ENCODE measurements around the gene TMEM82.

The TMEM82 gene

DNA sequence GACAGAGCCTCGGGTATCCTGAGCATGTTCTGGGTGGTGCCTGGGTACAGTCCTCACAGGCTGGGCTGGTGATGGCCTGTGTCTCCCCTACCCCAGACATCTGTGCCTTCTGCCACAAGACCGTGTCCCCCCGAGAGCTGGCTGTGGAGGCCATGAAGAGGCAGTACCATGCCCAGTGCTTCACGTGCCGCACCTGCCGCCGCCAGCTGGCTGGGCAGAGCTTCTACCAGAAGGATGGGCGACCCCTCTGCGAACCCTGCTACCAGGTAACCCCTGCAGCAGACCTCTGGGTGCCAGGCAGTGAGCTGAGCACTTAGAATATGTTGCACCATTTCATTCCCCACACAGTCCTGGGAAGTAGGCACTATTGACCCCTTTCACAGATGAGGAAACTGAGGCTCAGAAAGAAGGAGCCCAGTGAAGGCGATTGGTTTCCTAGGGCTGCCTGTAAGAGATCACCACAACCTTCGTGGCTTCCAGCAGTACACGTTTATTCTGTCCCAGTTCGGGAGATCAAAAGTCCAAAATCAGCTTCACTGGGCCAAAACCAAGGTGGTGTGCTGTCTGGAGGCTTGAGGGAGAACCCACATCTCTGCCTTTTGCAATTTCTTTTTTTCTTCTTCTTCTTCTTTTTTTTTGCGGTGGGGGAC, 28.1 kb downstream of the TMEM82 start:
- DNase-seq (ENCODE audit: insufficient read length, low spot score) (no peak), FAIRE-seq (no peak)
- TF ChIP-seq TAF1 (IDR thresholded peaks at IDR 0.05; ENCODE audit: low read depth, low read length) (no peak), POLR2A (IDR thresholded peaks at IDR 0.05; ENCODE audit: low read depth, low read length) (no peak), PAX5 (IDR thresholded peaks at IDR 0.05; ENCODE audit: insufficient read depth, low read length, severe bottlenecking) (no peak), POLR2AphosphoS5 (IDR thresholded peaks at IDR 0.05; ENCODE audit: low read depth, low read length) (no peak), SPI1 (IDR thresholded peaks at IDR 0.05; ENCODE audit: low read depth, low read length) (no peak), POU2F2 (IDR thresholded peaks at IDR 0.05; ENCODE audit: low read depth, low read length) (no peak)

DNA sequence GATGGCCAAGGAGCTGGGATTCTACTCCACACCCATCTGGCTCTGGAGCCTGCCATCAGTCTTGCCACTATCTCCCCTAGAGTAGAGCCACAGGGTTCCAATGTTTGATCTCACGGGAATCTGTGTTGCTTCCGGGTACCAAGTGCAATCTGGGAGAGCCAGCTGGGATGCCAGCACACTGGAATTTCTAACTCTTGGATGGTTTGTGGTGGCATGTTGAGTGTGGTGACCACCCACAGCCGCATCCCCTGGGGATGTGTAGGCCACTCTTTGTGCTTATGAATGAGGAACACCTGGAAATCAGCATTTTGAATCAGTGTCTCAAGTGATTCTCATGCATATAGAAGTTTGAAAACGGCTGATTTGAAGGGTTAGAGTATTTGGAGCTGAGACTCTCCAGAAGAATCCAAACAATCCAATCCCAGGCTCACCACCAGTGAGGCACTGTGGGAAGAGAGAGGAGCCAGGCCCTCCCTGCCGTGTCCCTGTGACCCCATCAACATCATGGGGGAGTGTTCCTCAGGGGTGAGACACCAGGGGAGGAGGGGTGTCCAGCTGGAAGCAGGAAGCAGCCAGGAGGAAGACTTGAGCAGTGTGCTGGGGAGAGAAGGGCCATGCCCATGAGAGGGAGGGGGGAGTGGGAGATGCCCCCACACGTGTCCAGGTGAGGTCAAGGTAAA, 29.7 kb downstream of the TMEM82 start:
- no peak for FAIRE-seq
- TF ChIP-seq TAF1 (IDR thresholded peaks at IDR 0.05; ENCODE audit: low read depth, low read length) = no peak
- TF ChIP-seq POLR2A (IDR thresholded peaks at IDR 0.05; ENCODE audit: low read depth, low read length) = no peak
- no peak for TF ChIP-seq PAX5 (IDR thresholded peaks at IDR 0.05; ENCODE audit: insufficient read depth, low read length, severe bottlenecking)
- no peak for TF ChIP-seq POLR2AphosphoS5 (IDR thresholded peaks at IDR 0.05; ENCODE audit: low read depth, low read length)
- no peak for TF ChIP-seq POU2F2 (IDR thresholded peaks at IDR 0.05; ENCODE audit: low read depth, low read length)
- TF ChIP-seq SPI1 (IDR thresholded peaks at IDR 0.05; ENCODE audit: low read depth, low read length) = no peak
- DNase-seq (ENCODE audit: insufficient read length, low spot score) = no peak

DNA sequence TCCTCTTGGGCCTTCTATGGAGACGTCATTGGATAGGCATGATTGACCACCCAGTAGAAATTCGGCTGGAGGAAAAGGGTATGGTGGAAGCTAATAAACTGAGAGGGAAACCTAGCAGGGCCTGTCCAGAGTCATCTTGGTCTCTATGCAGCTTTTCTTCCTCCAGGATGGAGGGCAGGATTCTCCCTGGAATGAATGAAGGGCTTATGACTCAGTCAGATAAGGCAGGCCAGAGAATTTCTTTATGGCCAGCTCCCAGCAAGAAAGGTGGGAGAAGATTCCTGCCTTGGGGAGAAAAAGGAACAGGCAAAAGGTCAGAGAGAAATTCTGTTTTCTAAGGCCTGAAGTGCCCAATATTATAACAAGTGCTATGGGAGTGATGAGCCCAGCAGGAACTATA, 33.4 kb downstream of the TMEM82 start:
- no peak for FAIRE-seq

DNA sequence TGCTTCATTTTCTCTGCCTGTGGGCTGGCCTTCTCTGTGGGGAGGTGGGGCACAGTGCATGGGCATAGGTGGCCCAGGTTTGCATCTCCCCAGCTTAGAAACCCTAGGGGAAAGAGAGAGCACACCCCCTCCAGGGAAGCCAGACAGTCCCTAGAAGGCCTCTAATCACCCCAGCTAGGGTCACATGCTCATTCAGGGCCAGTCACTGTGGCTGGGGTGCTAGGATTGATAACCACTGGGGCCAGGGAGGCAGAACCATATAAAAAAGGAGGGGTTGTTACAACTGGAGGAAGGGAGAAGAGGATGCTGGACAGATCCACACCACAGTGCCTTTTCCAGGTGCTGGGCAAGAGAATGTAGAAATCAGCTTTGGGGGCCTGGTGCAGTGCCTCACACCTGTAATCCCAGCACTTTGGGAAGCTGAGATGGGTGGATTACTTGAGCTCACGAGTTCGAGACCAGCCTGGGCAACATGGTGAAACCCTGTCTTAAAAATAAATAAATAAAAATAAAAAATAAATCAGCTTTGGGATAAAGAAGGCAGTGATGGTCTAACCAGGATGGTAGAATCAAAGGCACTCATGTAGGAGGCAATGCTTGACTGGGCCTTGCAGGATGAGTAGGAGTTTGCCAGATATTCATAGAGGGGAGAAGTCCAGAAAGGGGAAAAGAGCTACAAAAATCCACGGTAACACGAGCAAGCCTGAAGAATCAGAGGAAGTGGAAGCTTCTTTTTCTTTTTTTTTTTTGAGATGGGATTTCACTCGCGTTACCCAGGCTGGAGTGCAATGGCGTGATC, 35.8 kb downstream of the TMEM82 start:
- FAIRE-seq (no peak), DNase-seq (ENCODE audit: insufficient read length, low spot score) (no peak)
- TF ChIP-seq PAX5 (IDR thresholded peaks at IDR 0.05; ENCODE audit: insufficient read depth, low read length, severe bottlenecking) = no peak
- no peak for TF ChIP-seq SPI1 (IDR thresholded peaks at IDR 0.05; ENCODE audit: low read depth, low read length)
- no peak for TF ChIP-seq TAF1 (IDR thresholded peaks at IDR 0.05; ENCODE audit: low read depth, low read length)
- TF ChIP-seq POLR2A (IDR thresholded peaks at IDR 0.05; ENCODE audit: low read depth, low read length) = no peak
- TF ChIP-seq POLR2AphosphoS5 (IDR thresholded peaks at IDR 0.05; ENCODE audit: low read depth, low read length) = no peak
- no peak for TF ChIP-seq POU2F2 (IDR thresholded peaks at IDR 0.05; ENCODE audit: low read depth, low read length)

More for the DNA sequence above, 33.4 kb downstream of the TMEM82 start:
- no peak for DNase-seq (ENCODE audit: insufficient read length, low spot score)
- no peak for TF ChIP-seq PAX5 (IDR thresholded peaks at IDR 0.05; ENCODE audit: insufficient read depth, low read length, severe bottlenecking)
- TF ChIP-seq POU2F2 (IDR thresholded peaks at IDR 0.05; ENCODE audit: low read depth, low read length) = no peak
- TF ChIP-seq POLR2AphosphoS5 (IDR thresholded peaks at IDR 0.05; ENCODE audit: low read depth, low read length) = no peak
- no peak for TF ChIP-seq TAF1 (IDR thresholded peaks at IDR 0.05; ENCODE audit: low read depth, low read length)
- no peak for TF ChIP-seq POLR2A (IDR thresholded peaks at IDR 0.05; ENCODE audit: low read depth, low read length)
- no peak for TF ChIP-seq SPI1 (IDR thresholded peaks at IDR 0.05; ENCODE audit: low read depth, low read length)

DNA sequence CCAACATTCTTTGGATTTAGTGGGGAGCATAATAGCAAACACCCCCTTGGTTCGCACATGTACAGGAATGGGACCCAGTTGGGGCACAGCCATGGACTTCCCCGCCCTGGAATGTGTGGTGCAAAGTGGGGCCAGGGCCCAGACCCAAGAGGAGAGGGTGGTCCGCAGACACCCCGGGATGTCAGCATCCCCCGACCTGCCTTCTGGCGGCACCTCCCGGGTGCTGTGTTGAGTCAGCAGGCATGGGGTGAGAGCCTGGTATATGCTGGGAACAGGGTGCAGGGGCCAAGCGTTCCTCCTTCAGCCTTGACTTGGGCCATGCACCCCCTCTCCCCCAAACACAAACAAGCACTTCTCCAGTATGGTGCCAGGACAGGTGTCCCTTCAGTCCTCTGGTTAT, 43.4 kb downstream of the TMEM82 start:
- DNase-seq (ENCODE audit: insufficient read length, low spot score) = no peak
- TF ChIP-seq POLR2AphosphoS5 (IDR thresholded peaks at IDR 0.05; ENCODE audit: low read depth, low read length) (no peak), SPI1 (IDR thresholded peaks at IDR 0.05; ENCODE audit: low read depth, low read length) (no peak), POU2F2 (IDR thresholded peaks at IDR 0.05; ENCODE audit: low read depth, low read length) (no peak)
- no peak for FAIRE-seq

DNA sequence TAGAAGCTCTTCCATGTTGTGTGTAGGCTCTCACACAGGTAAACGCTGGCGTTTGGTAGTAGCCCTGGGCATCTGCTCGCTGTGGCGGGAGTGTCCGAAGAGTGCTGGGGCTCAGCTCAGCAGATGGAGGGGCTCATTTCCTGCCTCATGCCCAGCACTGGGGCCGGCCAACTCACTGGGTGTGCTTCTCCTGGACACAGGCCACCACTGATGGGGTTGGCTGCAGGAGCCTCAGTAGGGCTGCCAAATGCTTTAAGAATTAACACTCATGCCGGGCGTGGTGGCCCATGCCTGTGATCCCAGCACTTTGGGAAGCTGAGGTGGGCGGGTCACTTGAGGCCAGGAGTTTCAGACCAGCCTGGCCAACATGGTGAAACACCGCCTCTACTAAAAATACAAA, 44.3 kb downstream of the TMEM82 start:
- no peak for FAIRE-seq
- no peak for TF ChIP-seq POU2F2 (IDR thresholded peaks at IDR 0.05; ENCODE audit: low read depth, low read length)
- TF ChIP-seq POLR2AphosphoS5 (IDR thresholded peaks at IDR 0.05; ENCODE audit: low read depth, low read length) = no peak
- TF ChIP-seq PAX5 (IDR thresholded peaks at IDR 0.05; ENCODE audit: insufficient read depth, low read length, severe bottlenecking) = no peak
- TF ChIP-seq SPI1 (IDR thresholded peaks at IDR 0.05; ENCODE audit: low read depth, low read length) = no peak
- no peak for TF ChIP-seq TAF1 (IDR thresholded peaks at IDR 0.05; ENCODE audit: low read depth, low read length)
- TF ChIP-seq POLR2A (IDR thresholded peaks at IDR 0.05; ENCODE audit: low read depth, low read length) = no peak
- DNase-seq (ENCODE audit: insufficient read length, low spot score) = no peak

DNA sequence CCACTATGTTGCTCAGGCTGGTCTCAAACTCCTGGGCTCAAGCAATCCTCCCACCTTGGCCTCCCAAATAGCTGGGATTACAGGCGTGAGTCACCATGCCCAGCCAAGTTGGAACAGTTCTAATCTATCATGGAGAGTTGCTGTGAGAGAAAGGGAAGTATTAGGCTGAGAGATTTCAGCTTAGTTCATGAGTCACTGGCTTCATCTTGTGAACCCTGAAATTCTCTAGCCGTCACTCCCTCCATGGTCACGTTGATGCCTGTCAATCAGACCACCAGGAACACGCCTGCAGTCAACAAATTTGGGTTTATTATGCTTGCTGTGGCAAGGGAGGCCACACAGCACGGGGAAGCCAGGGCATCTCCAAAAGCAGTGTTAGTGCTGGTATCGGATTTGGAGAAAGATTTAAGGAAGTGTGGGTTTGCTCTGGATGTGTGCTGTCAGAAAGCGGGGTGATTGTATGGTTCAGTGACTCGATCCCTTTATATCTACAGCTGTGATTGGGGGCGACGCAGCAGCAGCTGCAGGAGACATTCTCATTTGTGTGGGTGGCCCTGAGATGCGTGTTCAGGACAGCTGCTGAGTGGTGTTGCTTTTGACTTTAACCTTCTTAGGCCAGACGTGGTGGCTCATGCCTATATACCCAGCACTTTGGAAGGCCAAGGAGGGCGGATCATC, 46.5 kb downstream of the TMEM82 start:
- FAIRE-seq = peak; percentile 67
- no peak for DNase-seq (ENCODE audit: insufficient read length, low spot score)
- TF ChIP-seq SPI1 (IDR thresholded peaks at IDR 0.05; ENCODE audit: low read depth, low read length) (peak; percentile 72), PAX5 (IDR thresholded peaks at IDR 0.05; ENCODE audit: insufficient read depth, low read length, severe bottlenecking) (no peak)

DNA sequence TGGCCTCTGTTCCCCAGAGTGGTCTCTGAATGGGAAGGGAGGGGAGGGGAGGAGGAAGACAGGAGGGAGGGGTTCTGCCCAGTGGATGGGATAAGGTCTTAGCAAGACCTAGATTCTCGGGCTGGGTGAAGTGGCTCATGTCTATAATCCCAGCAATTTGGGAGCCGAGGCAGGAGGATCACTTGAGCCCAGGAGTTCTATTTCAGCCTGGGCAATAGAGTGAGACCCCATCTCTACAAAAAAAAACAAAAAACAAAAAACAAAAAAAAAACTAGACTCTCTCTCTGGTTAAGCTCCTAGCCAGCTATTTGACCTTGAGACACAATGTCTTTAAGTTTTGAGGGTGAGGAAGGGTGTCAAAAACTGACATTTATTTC, 53.8 kb downstream of the TMEM82 start:
- FAIRE-seq (no peak), DNase-seq (ENCODE audit: insufficient read length, low spot score) (no peak)
- TF ChIP-seq SPI1 (IDR thresholded peaks at IDR 0.05; ENCODE audit: low read depth, low read length) = no peak
- TF ChIP-seq PAX5 (IDR thresholded peaks at IDR 0.05; ENCODE audit: insufficient read depth, low read length, severe bottlenecking) = no peak
- no peak for TF ChIP-seq TAF1 (IDR thresholded peaks at IDR 0.05; ENCODE audit: low read depth, low read length)
- no peak for TF ChIP-seq POU2F2 (IDR thresholded peaks at IDR 0.05; ENCODE audit: low read depth, low read length)
- no peak for TF ChIP-seq POLR2A (IDR thresholded peaks at IDR 0.05; ENCODE audit: low read depth, low read length)
- TF ChIP-seq POLR2AphosphoS5 (IDR thresholded peaks at IDR 0.05; ENCODE audit: low read depth, low read length) = no peak
